ENCODE data around the gene SOS1. TPM values are rescaled to one million over a fixed set of nuclear protein-coding genes. Genes with fewer than 3 reads are reported as not detected.

The SOS1 gene
- total RNA-seq (2022; extraction: Qiagen RNA extraction) = 12.1 to 18.3 TPM (median 15.1 TPM) in 5 replicates

DNA sequence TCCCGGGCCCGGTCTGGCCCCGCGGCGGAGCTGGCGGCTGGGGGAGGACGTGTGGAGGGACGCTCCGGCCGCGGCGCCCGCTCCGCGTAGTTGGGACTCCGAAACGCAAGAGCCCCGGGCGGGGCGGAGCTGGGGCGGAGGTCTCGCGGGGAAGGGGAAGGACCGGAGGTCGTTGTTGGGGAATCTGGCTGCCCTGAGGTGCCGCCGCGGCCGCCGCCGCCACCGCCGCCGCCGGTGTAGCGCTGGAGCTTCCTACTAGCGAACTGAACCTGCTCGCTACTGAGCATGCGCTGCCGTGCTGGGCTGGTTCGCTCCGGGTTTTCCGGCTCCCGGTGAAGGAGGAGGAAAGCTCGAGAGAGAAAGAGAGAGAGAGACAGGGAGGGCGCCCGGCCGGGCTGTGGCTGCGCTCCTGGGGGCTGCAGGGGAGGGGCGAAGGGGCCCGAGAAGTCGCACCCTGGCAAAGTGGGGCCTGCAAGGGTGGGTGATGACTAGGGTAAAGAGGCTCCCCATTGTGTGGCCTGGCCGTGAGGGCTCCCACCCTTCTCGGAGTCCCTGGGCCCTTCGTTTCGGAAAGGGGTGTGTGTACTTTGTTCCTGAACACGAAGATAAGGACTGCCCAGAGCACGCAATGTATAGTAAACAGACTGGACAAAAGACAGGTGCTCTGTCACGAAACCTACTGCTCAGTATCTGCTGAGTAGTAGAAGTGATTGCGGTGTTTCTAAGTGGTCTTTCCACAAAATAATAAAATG lies at the start of gene SOS1:
SOS1 (minus strand) TSS at position 281 of the 752 bp plus-strand sequence. CDS start 629 bp downstream, outside the sequence.

Other genes starting within 250 kb of the SOS1 start
- gene DHX57, start 245.1 kb downstream of the SOS1 start, total RNA-seq (2022; extraction: Qiagen RNA extraction) = 16.5 to 25.0 TPM (median 19.2 TPM) in 5 replicates
- gene MORN2, start 245.1 kb downstream of the SOS1 start, total RNA-seq (2022; extraction: Qiagen RNA extraction) = 38.3 to 42.7 TPM (median 40.6 TPM) in 5 replicates
- 0.02 to 0.05 TPM (median 0.02 TPM) in 4 of 5 replicates, not detected in the other for gene ARHGEF33, start 231.2 kb downstream of the SOS1 start, total RNA-seq (2022; extraction: Qiagen RNA extraction)
- gene CDKL4, start 122.9 kb upstream of the SOS1 start, total RNA-seq (2022; extraction: Qiagen RNA extraction) = not detected in 5 replicates